Tibial nerve (tissue), 3 donors: ENCODE data around the gene OFD1.
"Not testable (repeated sequence)": the region's sequence is repeated elsewhere in the genome, so short reads cannot be mapped to it uniquely, and the experiment has no call there.

Source experiments
- CTCF ChIP-seq, 5 experiments: fragments of 200-600 bp in 3 of 5; fragments of 450-650 bp in 2 of 5; sonication (generic) in 3 of 5; IDR thresholded peaks; one replicate each; pipeline ENCODE4 v1.5.1; 2016 to 2019; ENCODE audit warnings: antibody characterized with exemption in 5 of 5, mild to moderate bottlenecking in 3 of 5, moderate library complexity in 2 of 5
- POLR2A ChIP-seq, 2 donors: fragments of 450-650 bp; IDR thresholded peaks; one replicate each; pipeline ENCODE4 v1.6.1; 2017; ENCODE audit warnings: antibody characterized with exemption in 2 of 2, mild to moderate bottlenecking in 2 of 2, moderate library complexity in 2 of 2

DNA sequence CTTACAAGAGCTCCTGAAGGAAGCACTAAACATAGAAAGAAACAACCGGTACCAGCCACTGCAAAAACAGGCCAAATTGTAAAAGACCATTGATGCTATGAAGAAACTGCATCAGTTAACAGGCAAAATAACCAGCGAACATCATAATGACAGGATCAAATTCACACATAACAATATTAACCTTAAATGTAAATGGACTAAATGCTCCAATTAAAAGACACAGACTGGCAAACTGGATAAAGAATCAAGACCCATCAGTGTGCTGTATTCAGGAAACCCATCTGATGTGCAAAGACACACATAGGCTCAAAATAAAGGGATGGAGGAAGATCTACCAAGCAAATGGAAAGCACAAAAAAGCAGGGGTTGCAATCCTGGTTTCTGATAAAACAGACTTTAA lies 8.0 kb upstream of the OFD1 start:
- not testable (repeated sequence) for TF ChIP-seq POLR2A, CTCF (IDR thresholded peaks at IDR 0.05)
